ENCODE results near the gene ADGRV1.

GRCh38 chr5:90613918-90614504 lies 55.4 kb downstream of the ADGRV1 start:
- no peak for TF ChIP-seq CTCF (IDR thresholded peaks at IDR 0.05)
- no peak for TF ChIP-seq POLR2A (IDR thresholded peaks at IDR 0.05)

All from thyroid gland (tissue), 4 donors.